Fibroblast of lung (primary cell): ENCODE data around the gene MTFP1. TPM values are rescaled to one million over a fixed set of nuclear protein-coding genes. Genes with fewer than 3 reads are reported as not detected.

Source experiments
- DNase-seq, 2 donors: peaks; one replicate each; pipeline versions ENCODE4 v3.0.0 to v3.0.0-alpha.2; 2010; ENCODE audit warnings: low read depth in 2 of 2
- H2AFZ ChIP-seq: 2 replicates; pipeline ENCODE4 v1.5.1; 2012; ENCODE audit warnings: low read length, control low read depth, inconsistent platforms
- H3K27ac ChIP-seq: 2 replicates; pipeline ENCODE4 v1.5.1; 2011; ENCODE audit warnings: low read length, control low read depth; ENCODE audit not compliant: insufficient read depth
- H3K27me3 ChIP-seq: 2 replicates; pipeline ENCODE4 v1.5.1; 2011; ENCODE audit warnings: mild to moderate bottlenecking, low read length; ENCODE audit not compliant: control insufficient read depth, insufficient read depth
- H3K36me3 ChIP-seq: 2 replicates; pipeline ENCODE4 v1.5.1; 2011; ENCODE audit warnings: low read length; ENCODE audit not compliant: control insufficient read depth, insufficient read depth
- H3K4me1 ChIP-seq: 2 replicates; pipeline ENCODE4 v1.5.1; 2011; ENCODE audit warnings: low read length; ENCODE audit not compliant: control insufficient read depth, insufficient read depth; ENCODE audit errors: extremely low read depth
- H3K4me2 ChIP-seq: 2 replicates; pipeline ENCODE4 v1.5.1; 2011; ENCODE audit warnings: low read length, control low read depth; ENCODE audit not compliant: insufficient read depth; ENCODE audit errors: extremely low read depth
- H3K4me3 ChIP-seq, 4 experiments: fragments of 200-600 bp in 1 of 4; sonication (generic) in 1 of 4; replicated peaks in 1 of 4; 2 replicates each; pipeline ENCODE4 v1.5.1; 2011 to 2016; ENCODE audit warnings: low read length in 4 of 4, low read depth in 3 of 4, mild to moderate bottlenecking in 3 of 4, control low read depth in 2 of 4, inconsistent platforms in 1 of 4, mixed read lengths in 1 of 4; ENCODE audit not compliant: insufficient read depth in 1 of 4; ENCODE audit errors: control extremely low read depth in 1 of 4
- H3K79me2 ChIP-seq: 2 replicates; pipeline ENCODE4 v1.5.1; 2012; ENCODE audit warnings: mild to moderate bottlenecking, low read length, inconsistent platforms; ENCODE audit not compliant: control insufficient read depth, insufficient read depth
- H3K9ac ChIP-seq: 2 replicates; pipeline ENCODE4 v1.5.1; 2011; ENCODE audit warnings: mild to moderate bottlenecking, low read length, control low read depth; ENCODE audit not compliant: insufficient read depth
- H3K9me3 ChIP-seq: 2 replicates; pipeline ENCODE4 v1.5.1; 2012; ENCODE audit warnings: low read depth, low read length; ENCODE audit not compliant: control insufficient read depth, insufficient read depth
- H4K20me1 ChIP-seq: 2 replicates; pipeline ENCODE4 v1.5.1; 2011; ENCODE audit warnings: low read length; ENCODE audit not compliant: control insufficient read depth, insufficient read depth; ENCODE audit errors: extremely low read depth
- EZH2 ChIP-seq: IDR thresholded peaks from 2 replicates; pipeline ENCODE4 v1.5.1; 2012; ENCODE audit warnings: low read length, control low read depth, mild to moderate bottlenecking; ENCODE audit errors: missing control alignments
- polyA plus RNA-seq, 2 donors: library from polyadenylated mRNA; depleted of rRNA in 1 of 2; stranded (reverse) in 1 of 2; unstranded in 1 of 2; fragments of >200 nt; gene quantifications; 2 replicates each; pipeline ENCODE4 v1.2.1, GENCODE V29; 2011 to 2012; ENCODE audit warnings: missing spikeins in 1 of 2
- total RNA-seq: library from RNA; depleted of rRNA; stranded (reverse); fragments of >200 nt; gene quantifications from 2 replicates; pipeline ENCODE4 v1.2.1, GENCODE V29; 2014
- TF ChIP-seq, protein P1 (sequence below), 2 donors: IDR thresholded peaks in 1 of 2; conservative IDR thresholded peaks in 1 of 2; 1 replicate in 1 of 2; 2 replicates in 1 of 2; pipeline ENCODE4 v1.5.1; 2011 to 2012; ENCODE audit warnings: low read length in 2 of 2, control low read depth in 1 of 2, inconsistent platforms in 1 of 2, low read depth in 1 of 2, mild to moderate bottlenecking in 1 of 2

Gene MTFP1
- total and polyA plus RNA-seq, 2 donors (not counting 1 experiment from before 2014, with no cell fraction given), result 2.5 to 3.8 TPM

DNA sequence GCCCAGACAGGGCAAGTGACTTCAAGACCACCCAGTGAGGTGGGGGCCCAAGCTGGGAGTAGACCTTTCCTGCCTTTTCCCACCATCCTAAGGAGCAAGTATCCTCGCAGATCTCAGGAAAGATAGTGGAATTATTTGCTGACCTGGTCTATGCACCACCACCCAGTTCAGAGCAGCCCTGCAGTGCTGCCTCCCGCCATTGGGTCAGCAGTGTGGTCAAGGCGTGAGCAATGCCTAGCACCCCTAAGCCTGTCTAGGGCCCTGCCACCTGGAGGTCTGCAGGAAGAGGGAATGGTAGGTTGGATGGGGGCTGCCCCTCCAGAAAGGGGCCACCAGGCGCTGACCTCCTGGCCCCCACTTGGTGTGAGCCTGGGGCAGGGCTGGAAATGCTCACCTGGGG, 6.5 kb downstream of the MTFP1 start:
- no peak for TF ChIP-seq EZH2
- TF ChIP-seq, protein P1, sequence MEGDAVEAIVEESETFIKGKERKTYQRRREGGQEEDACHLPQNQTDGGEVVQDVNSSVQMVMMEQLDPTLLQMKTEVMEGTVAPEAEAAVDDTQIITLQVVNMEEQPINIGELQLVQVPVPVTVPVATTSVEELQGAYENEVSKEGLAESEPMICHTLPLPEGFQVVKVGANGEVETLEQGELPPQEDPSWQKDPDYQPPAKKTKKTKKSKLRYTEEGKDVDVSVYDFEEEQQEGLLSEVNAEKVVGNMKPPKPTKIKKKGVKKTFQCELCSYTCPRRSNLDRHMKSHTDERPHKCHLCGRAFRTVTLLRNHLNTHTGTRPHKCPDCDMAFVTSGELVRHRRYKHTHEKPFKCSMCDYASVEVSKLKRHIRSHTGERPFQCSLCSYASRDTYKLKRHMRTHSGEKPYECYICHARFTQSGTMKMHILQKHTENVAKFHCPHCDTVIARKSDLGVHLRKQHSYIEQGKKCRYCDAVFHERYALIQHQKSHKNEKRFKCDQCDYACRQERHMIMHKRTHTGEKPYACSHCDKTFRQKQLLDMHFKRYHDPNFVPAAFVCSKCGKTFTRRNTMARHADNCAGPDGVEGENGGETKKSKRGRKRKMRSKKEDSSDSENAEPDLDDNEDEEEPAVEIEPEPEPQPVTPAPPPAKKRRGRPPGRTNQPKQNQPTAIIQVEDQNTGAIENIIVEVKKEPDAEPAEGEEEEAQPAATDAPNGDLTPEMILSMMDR (conservative IDR thresholded peaks at IDR 0.05 in 1 of 2, IDR thresholded peaks at IDR 0.05 in 1 of 2; ENCODE audit: low read depth in 1 of 2, low read length in 2 of 2), result no peak
- Histone ChIP-seq H3K9me3 (no peaks in the 10 kb centered on the region), H2AFZ (no peak overlapping the region), H3K9ac (no peak overlapping the region), H3K36me3 (no peaks in the 10 kb centered on the region), H3K27ac (no peak overlapping the region), H3K4me2 (no peak overlapping the region), H3K79me2 (no peaks in the 10 kb centered on the region), H3K27me3 (no peaks in the 10 kb centered on the region), H3K4me1 (no peaks in the 10 kb centered on the region), H3K4me3 (no peak overlapping the region), H4K20me1 (no peaks in the 10 kb centered on the region)
- DNase-seq, result no peak

DNA sequence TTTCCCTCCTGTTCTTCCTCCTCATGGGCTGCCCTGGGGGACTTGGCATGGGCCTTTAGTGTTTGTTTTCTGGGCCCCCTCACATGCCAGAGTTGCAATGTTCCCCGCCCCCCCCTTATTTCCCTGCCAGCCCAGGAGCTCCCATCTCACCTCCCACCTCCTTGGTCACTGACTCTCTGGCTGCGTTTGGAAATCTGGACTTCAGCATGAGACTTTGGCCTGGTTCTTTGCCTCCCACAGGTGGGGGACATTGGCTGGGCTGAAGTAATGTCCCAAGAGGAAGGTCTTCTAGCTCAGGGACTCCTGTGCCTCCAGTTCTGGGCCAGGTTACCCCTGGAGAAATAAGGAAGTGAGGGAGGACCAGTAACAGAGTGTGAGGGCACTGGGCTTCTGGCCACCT, 7.0 kb downstream of the MTFP1 start:
- no peaks in the 10 kb centered on the region for H3K9me3 ChIP-seq
- H4K20me1 ChIP-seq, result no peaks in the 10 kb centered on the region
- no peaks in the 10 kb centered on the region for H3K4me1 ChIP-seq
- no peak for DNase-seq
- H3K27me3 ChIP-seq, result no peaks in the 10 kb centered on the region
- no peaks in the 10 kb centered on the region for H3K79me2 ChIP-seq
- H3K4me2 ChIP-seq, result no peak overlapping the region
- no peaks in the 10 kb centered on the region for H3K36me3 ChIP-seq
- no peak overlapping the region for H3K27ac ChIP-seq
- no peak overlapping the region for H3K9ac ChIP-seq
- TF ChIP-seq, protein P1 (conservative IDR thresholded peaks at IDR 0.05 in 1 of 2, IDR thresholded peaks at IDR 0.05 in 1 of 2; ENCODE audit: low read depth in 1 of 2, low read length in 2 of 2), result no peak
- TF ChIP-seq EZH2, result no peak
- H2AFZ ChIP-seq, result no peak overlapping the region
- no peak overlapping the region for H3K4me3 ChIP-seq

DNA sequence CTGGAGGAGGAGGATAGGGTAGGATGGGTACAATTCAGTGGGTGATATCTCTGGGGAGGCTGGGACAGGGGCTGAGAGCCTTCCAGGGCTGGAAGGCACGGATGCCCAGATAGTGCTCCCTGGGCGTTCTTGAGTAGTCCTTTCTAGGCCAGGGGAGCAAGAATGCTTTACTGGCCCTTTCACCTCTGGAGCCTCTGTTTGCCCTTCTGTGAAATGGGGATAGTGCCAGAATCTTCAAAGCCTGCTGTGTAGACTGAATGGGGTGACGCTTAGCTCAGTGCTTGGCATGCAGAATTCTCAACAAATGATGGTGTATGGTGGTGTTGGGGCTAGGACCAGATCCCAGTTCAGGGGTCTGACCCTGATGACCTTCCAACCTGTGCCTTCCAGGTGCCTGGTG, 7.7 kb downstream of the MTFP1 start:
- H3K9me3 ChIP-seq, result no peaks in the 10 kb centered on the region
- no peaks in the 10 kb centered on the region for H3K27me3 ChIP-seq
- no peak overlapping the region for H2AFZ ChIP-seq
- no peak overlapping the region for H3K27ac ChIP-seq
- no peak overlapping the region for H3K9ac ChIP-seq
- no peak overlapping the region for H3K4me3 ChIP-seq
- H3K4me2 ChIP-seq, result no peak overlapping the region
- no peaks in the 10 kb centered on the region for H3K4me1 ChIP-seq
- no peaks in the 10 kb centered on the region for H3K36me3 ChIP-seq
- no peaks in the 10 kb centered on the region for H4K20me1 ChIP-seq
- no peak for TF ChIP-seq EZH2
- TF ChIP-seq, protein P1 (conservative IDR thresholded peaks at IDR 0.05 in 1 of 2, IDR thresholded peaks at IDR 0.05 in 1 of 2; ENCODE audit: low read depth in 1 of 2, low read length in 2 of 2), result no peak
- H3K79me2 ChIP-seq, result no peaks in the 10 kb centered on the region
- DNase-seq, result no peak
